Activated CD4-positive, CD25-positive, alpha-beta regulatory T cell treated with anti-CD3 and anti-CD28 coated beads, Interleukin-2, amount 50 U/mL, for 16 hours (primary cell): ENCODE measurements around the gene CREB3L4.
"Not testable (repeated sequence)": the region's sequence is repeated elsewhere in the genome, so short reads cannot be mapped to it uniquely, and the experiment has no call there.

Experiments used
- DNase-seq: peaks from one replicate; pipeline ENCODE4 v3.0.0-alpha.2; 2020; ENCODE audit warnings: low read depth, low spot score

The CREB3L4 gene

DNA sequence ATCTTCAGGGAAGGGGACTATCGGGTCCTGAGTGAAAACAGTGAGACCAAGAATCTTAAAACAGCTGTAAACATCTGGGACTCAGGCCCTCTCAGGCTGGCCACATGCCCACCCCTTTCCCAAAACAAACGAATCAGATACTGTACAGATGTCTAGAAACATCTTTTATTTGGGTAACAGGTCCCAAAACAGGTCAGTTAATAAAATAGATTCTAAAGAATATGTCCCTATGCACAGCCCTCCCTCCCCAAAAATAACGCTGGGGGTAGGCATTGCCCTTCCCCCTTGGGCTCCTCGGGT lies 8.8 kb upstream of the CREB3L4 start:
- no peak for DNase-seq

DNA sequence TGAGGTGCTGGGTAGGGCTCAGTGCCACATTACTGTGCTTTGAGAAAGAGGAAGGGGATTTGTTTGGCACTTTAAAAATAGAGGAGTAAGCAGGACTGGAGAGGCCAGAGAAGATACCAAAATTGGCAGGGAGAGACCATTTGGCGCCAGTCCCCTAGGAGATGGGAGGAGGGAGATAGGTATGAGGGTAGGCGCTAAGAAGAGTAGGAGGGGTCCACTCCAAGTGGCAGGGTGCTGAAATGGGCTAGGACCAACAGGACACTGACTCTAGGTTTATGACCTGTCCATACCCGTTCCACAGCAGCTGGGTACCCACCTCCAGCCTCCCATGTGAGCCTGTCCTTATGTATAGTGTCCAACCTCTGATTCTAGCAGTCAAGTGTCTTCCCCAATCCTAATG lies 8.2 kb upstream of the CREB3L4 start:
- DNase-seq = no peak

DNA sequence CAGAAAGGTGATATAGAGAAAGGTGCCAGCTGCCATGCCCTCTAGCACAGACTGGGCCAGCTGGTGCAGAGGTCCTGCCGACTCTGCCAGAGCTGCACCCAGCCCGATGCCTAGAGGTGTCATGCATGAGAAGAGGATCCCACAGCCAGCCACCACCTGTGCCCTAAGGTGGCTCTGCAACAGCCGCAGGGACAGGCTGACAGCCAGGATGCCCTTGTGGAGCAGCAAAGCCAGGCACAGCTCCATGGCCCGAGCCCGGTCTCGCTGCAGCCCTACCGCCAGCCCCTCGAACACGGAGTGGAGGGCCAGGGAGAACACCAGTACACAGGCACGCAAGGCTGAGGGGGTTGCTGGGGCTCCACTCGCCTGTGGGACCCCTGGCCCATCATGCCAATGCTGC lies 7.5 kb upstream of the CREB3L4 start:
- no peak for DNase-seq

DNA sequence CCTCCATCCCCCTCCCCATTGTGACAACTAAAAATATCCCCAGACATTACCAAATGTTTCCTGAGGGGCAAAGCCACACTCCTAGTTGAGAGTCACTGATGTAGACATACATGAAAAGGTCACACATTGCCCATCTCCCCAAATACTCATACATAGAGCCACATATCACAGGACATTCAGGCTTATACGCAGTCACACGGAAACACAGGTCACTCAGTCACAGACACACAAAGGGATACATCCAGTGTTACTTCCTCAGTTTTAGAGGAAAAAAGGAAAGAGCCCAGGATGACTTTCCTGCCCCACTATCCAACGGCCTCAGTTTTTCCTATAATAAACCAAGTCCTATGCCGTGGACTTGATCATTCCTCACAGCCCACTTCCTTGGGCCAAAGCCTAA lies 6.3 kb upstream of the CREB3L4 start:
- no peak for DNase-seq

DNA sequence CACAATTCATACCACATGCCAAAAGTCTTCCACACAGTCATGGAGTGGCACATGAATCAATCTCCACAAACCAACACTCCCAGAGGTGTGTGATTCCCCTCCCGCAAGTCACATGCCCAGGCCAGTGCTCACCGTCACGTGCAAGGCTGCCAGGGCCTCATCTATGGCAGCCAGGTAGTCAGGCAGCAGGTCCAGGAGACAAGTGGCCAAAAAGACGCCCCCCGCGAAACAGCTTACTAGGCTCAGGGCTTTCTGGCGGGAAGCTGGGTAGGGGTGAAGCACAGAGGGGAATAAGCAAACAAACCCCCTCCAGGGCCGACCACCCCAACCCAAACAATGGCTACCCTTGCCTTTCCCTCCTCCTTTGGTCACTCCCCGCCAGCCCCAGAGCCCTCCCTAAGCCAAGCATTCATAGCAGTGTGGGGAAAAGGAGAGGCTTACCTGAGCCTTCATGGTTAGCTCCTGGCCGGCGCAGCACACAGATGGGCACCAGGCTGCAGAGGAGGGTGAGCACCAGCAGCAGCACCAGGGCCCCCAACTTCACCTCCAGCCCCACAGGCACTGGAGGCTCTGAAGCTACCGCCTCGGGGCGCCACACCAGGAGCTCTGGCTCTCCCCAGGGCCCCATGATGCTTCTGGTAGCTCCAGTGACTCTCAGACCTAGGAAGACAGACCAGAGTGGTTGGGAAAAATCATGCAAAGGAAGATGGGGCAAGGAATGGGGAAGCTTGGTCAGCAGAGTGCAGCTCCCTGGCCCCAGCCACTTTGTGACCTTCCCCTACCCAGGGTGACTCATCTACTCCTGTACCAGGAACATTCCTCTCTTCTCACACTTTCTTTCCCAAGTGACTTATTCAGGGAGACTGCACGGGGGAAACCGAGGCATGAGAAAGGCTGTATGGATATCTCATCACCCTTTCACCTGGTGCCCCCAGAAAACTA lies 5.3 kb upstream of the CREB3L4 start:
- DNase-seq = no peak

DNA sequence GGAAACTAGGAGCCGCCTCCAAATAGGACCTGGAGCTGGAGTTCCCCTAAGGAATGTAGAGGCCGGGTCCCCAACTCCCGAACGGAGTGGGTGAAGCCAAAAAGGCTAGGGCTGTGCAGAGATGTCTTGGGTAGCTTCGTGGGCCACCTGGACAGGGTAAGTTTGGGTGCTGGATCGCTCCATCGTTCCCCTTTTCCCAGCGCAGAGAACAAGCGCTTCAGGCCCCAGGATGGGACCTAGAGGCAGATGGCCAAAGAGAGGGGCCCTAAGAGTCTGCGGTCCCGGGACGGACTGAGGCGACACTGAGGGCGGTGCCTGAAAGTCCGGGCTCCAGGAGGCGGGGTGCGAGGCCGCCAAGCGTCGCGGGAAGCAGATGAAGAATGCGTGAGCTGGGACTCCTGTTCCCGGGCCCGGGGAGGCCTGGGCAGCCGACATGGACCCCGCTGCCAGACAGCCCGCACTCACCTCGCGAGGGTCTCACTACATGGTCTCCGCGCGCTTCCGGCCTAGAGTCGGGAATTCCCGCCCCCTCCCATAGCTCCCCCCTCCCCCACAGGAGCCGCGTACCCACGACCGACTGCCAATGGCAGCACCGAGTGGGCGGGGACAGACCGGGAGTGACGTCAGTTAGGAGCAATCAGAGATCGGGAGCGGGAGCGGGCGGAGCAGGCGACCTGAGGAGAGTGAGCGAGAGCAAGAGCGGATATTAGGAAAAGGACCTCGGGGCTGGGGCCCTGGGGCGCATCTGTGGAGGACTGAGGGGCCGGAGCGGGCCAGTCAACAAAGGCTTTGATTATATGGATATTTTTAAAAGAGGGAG lies 4.5 kb upstream of the CREB3L4 start, which contains the start of gene SLC39A1:
TSS of gene SLC39A1 (minus strand) at position 508 of the 820 bp plus-strand sequence. CDS start 822 bp downstream, outside the sequence.
- peak; percentile 86 for DNase-seq

DNA sequence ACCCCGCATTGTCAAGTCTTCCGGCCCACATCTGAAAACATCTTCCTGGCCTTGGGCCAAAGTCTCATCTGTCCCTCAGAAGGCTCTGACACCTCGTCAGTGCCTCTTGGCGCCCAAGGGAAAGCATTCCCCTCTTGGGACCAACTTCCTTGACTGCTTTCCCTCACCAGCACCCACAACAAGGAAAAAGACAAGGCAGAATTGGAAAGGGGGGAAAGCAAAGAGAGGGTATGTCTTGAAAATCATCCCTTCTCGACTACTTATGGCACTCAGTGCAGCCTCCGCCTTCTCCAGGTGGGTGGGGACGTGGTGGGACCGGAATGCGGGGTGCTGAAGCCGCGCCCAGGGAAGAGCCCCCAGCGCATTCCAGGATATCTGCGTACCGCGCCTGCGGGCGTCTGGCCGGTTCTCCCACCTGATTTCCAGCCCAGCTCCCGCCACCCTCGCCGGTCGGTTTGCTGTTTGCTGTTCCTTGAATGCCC lies 3.8 kb upstream of the CREB3L4 start:
- DNase-seq = no peak

DNA sequence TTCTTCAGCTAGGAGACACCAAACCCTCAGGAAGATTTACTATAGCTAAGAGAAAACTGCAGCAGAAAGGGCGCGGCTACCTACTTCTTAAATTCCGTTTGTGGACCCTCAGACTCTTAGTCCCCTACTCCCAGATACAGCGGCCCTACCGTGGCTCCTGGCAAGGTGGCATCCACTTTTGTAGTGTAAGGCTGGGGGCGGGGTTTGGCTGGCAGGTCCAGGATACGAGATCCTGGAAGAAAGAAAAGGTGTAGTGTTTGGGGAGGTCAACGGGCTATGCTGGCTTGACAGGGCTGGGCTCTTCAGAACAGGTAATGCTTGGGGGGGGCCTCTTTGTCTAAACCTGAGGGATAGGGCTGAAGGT lies 280 bp downstream of the CREB3L4 start:
- DNase-seq = no peak

DNA sequence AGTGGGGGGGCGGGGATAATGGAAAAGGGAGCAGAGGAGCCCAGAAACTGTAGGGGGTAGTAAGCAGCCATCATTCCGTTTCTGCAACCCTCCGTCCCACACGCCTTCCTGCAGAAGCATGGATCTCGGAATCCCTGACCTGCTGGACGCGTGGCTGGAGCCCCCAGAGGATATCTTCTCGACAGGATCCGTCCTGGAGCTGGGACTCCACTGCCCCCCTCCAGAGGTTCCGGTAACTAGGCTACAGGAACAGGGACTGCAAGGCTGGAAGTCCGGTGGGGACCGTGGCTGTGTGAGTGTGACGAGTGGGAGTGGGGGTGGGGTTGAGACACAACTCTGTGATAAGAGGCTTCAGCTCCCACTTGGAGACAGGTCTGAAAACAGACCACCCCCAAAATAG lies 706 bp downstream of the CREB3L4 start:
- no peak for DNase-seq

DNA sequence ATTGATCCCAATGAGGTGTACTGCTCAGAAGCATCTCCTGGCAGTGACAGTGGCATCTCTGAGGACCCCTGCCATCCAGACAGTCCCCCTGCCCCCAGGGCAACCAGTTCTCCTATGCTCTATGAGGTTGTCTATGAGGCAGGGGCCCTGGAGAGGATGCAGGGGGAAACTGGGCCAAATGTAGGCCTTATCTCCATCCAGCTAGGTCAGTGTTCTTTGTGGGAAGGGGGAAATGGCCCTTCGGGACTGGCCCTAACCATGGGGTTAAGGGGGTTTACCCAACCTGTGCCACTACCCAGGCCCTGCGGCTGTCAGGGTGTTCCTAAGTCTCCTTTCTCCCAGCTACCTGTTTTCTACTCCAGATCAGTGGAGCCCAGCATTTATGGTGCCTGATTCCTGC lies 1.3 kb downstream of the CREB3L4 start:
- DNase-seq = no peak

DNA sequence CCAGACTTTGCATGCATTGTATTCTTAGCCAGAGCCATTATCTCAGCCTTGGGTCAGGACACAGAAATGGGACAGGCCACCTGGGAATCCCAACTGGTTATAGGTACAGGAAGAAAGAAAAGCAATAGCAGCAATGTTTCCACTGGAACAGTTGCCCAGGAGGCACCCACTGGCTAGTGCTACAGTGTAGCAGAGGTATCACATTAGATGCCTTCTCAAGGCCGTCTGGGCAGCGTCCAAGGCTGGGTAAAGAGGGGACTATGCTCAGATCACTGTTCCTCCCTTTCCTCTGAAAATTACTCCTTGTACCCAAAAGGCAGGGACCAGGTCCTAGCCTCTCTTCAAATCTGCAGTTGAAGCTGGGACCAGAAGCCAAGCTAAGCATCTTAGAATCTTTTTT lies 2.6 kb downstream of the CREB3L4 start:
- no peak for DNase-seq

DNA sequence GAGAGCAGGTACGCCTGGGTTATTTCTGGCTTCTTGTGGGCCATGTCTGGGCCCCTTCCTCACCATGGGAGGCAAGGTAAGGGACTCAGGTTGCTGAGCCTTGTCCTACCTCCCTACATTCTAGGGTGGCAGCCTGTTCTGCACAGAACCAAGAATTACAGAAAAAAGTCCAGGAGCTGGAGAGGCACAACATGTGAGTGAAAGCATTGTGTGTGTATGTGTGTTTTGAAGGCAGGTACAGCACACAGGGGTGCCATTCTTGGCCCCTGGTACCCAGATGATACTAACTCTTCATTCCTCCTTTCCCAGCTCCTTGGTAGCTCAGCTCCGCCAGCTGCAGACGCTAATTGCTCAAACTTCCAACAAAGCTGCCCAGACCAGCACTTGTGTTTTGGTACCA lies 5.4 kb downstream of the CREB3L4 start:
- DNase-seq = no peak

DNA sequence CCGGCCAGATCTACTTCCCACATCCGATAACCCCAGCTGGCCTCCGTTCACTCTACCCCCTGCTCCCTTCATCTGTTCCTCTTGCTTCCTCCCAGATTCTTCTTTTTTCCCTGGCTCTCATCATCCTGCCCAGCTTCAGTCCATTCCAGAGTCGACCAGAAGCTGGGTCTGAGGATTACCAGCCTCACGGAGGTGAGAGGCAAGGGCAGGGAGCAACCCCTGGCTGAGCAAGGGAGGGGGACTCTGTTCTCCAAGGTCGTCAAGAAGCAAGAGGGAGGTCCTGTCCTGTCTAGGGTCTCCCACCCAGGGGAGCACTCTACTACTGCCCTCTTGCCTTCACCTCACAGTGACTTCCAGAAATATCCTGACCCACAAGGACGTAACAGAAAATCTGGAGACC lies 5.8 kb downstream of the CREB3L4 start:
- no peak for DNase-seq

DNA sequence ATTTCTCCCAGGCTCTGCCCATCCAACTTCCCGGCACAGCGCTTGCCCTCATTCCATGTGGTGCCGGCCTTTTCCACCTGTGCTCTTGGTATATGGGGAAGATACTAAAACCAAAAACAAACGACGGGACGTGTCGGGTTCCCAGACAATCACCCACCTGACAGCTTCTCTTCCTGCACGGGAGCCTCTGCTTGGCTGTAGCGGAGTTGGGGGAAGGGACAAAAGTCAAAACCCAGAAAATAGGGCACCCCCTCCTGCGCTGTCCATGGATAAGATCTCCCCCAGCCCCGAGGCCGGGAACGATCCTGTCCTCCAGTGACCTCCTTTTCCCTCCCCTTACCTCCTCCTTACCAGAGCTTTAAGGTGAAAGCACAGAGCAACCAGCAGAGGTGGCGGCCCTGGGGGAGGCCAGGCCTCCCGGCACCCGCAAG lies 9.1 kb downstream of the CREB3L4 start:
- DNase-seq = no peak

DNA sequence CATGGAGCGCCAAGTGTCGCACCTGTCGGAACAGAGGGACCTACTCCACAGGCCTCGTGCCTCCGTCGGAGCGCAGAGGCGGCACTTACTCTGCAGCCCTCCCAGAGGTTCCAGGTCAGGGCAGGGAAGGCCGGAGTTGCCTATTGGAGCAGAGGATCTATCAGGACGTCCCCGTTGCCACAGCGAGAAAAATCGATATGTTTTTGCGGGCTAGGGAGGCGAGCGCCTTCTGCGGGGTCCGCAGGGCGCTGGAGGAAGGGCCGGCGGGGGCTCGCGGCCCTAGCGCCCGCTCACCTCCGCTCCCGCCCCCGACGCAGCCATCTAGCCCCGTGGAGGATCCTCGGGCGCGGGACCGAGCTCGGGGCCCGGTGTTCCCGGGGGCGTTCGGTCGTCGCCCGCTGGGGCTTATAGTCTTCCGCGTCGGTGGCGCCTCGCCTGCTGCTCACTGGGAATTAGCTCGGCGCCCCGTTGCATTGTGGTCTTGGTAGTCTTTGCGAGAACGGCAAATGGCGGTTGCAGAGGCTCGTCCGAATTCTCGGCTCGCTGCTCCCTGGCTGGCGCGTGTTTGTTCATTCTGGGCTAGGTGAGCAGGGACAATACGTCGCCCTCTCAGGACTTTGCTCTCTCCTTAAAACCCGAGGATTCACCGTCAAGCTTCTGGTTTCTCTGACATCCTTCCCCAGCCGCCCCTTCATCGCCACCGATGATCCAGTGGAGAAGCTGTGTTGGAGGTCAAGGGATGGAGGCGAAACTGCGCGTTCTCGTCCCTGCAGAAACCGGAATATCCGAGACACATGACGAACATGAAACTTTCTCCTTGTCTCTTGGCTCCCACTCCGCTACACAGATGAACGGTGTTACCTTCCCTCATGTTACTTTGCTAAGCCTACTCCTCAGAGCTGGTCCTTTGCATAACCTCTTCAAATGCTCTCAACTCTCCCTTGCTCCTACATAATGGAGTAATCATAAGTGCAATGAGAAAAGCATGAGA lies 9.8 kb downstream of the CREB3L4 start, which contains the start of gene JTB:
TSS of gene JTB (minus strand) at position 425 of the 991 bp plus-strand sequence. CDS start at position 3, 422 bp downstream.
- DNase-seq = peak; percentile 73

DNA sequence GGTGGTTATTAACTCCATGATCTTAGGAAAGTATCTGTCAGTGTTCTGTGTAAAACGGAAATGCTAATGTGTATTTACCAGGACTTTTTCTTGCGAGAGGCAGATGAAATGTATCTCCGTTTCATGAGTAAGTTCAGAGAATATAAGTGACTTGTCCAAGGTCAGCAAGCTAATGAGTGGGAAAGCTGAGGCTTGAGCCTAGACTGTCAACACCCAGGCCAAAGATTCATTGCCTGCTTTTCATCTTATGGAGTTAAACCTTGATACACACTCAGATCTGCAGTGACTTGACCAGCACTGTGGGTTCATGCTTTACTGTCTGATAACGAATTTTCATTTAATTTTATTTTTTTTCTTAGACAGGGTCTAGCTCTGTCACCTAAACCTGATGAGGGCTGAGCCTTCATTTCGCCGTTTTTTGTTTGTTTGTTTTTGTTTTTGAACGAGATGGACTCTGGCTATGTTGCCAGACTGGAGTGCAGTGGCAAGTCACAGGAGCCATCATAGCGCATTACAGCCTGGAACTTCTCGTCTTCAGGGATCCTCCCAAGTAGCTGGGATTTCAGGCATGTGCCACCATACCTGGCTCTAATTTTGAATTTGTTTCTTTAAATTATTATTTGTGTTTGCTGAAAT lies 10.7 kb downstream of the CREB3L4 start:
- no peak for DNase-seq

DNA sequence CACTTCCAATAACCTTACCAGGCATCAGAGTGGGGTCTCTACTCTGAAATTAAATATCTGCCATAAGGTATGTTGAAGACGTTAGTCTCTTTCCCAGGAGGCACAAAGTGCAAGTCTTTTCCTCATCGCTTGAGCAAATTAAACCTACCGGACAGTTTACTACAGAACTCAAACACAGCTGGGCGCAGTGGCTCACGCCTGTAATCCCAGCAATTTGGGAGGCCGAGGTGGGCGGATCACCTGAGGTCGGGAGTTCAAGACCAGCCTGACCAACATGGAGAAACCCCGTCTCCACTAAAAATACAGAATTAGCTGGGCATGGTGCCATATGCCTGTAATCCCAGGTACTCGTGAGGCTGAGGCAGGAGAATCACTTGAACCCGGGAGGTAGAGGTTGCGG lies 11.4 kb downstream of the CREB3L4 start:
- DNase-seq = not testable (repeated sequence)

DNA sequence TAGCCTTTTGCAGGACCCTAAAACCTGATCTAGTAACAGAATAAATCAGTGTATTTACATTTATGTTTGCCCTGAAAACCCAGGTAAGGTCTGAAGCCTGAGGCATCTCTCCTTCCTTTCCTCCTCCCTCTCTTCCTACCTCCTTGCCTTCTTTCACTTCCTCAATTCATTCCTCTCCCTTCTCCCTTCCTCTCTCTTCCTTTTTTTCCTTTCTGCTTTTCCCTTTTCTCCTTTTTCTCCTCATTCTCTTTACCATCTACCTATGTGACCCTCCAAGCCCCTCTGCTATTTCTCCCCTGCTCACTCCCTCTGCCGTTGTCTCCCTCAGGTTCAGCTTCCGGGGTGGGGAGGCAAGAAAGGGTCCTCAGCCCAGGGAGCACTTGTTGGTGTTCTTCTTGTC lies 14.0 kb downstream of the CREB3L4 start:
- not testable (repeated sequence) for DNase-seq

DNA sequence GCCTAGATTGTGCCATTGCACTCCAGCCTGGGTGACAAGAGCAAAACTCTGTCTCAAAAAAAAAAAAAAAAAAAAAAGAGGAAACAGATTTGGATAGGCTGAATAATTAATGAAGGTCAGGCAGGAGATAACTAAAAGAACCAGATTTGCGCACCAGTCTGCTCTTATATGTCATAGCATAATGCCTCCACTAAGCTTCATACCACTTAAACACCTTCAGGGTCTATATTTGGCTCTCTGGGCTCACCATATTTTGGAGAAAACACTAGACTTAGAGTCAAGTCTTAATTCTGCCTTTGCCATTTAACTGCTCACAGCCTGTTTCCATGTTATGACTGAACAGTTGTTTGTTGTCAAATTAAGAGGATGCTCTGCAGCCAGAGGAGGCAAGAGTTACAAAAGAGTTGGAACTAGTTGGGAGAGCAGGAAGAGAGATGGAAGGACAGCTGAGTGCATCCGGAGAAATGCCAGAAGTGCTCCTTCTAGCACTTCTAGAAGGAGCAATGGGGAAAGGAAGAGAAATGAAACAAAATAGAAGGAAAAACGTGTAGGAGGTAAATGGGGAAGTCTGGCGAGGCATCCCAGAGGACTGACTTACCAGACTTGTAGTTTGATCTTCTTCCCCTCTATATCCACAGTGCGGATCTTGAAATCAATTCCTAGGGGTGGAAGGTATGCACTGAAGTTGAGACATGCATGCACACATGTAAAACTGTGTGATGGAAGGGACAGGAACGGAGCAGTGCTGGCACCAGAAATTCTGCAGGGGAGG lies 16.6 kb downstream of the CREB3L4 start:
- DNase-seq = no peak

DNA sequence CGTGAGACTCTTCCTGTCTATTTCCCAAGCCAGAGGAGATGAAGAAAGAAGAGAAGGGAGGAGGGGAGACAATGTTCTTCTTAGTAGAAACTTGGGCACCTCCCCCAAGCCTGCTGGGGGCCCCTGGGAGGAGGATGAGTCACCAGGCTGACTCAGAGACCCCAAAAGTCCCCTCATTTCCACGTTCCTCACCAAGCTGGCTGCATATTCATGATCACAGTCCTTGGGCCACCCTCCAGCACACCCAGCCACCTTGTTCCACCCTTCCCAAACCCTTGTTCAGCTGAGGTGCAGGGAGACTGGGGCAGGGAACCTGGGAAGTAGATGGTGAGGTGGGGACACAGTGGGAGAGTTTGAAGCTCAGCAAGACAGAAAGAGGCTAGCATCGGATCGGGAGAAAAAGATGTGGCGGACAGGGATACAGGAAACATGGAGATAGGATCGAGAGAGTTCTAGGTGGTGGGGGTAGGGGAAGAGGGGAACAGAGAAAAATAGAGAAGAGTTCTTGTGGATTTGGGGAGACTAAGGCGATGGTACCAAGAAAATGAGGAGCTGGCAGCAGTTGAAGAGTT lies 17.7 kb downstream of the CREB3L4 start:
- DNase-seq = no peak
